Fibroblast of gingiva (primary cell): ENCODE data around the gene GSE1.

Experiments
- DNase-seq: peaks from one replicate; pipeline ENCODE4 v3.0.0-alpha.2; 2011; ENCODE audit warnings: low read depth

GSE1 gene

GRCh38 chr16:85619101-85619891 lies 6.2 kb downstream of the GSE1 start:
- no peak for DNase-seq

- no peak for DNase-seq
These were observed 7.3 kb downstream of the GSE1 start for GRCh38 chr16:85620374-85620773.

DNA sequence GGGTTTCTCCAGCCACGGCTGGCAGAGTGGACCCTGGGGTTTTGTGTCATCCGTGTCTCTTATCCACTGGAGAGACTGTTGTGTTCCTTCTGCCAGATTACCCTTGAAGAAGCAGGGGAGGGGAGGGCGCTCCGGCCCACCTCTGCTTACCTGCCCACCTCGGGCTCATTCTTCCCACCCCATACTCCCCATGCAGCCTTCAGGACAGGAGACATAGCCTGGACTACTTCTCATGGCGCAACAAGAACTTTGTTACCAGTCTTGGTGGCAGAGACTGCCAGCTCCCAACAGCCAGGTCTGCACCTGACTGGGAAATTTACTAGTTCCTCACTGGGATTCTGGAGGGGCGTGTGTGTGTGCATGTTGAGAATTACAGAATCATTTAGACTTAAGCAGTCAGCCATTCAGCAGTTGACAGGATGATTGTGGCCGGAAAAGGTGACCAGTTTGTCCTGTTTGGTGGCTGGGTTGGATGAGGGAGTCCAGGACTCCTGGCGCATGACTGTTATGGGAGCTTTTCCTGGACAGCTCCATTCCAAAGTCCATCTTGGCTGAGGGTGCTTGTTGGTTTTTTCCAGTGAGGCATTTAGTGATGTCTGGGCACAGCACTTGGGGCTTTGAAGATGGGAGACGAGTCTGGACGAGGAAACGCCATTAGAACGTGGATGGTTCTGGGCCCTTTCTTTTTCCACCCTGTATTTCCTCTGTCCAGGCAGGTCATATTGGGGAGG lies 8.7 kb downstream of the GSE1 start:
- no peak for DNase-seq

DNA sequence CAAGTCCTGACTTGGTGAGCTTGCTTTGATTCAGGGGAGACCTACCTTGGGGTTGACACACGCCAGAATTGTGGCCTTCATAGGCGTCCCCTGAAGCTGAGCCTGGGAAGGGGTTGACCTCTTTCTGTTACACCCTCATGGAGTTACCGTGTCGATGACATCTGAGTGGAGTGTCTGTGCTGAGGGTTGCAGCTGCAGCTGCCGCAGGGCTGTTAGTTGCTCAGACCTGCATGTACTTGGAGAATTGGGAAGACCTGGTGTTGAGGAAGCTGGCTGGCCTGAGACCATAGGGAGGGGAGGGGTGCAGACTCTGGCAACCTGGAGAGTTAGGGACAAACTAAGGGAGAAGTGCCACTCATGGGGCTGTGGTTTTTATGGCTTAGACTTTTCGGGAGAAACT lies 9.6 kb downstream of the GSE1 start:
- DNase-seq: no peak

- DNase-seq: no peak
These were observed 10.1 kb downstream of the GSE1 start for GRCh38 chr16:85623250-85623649.

DNA sequence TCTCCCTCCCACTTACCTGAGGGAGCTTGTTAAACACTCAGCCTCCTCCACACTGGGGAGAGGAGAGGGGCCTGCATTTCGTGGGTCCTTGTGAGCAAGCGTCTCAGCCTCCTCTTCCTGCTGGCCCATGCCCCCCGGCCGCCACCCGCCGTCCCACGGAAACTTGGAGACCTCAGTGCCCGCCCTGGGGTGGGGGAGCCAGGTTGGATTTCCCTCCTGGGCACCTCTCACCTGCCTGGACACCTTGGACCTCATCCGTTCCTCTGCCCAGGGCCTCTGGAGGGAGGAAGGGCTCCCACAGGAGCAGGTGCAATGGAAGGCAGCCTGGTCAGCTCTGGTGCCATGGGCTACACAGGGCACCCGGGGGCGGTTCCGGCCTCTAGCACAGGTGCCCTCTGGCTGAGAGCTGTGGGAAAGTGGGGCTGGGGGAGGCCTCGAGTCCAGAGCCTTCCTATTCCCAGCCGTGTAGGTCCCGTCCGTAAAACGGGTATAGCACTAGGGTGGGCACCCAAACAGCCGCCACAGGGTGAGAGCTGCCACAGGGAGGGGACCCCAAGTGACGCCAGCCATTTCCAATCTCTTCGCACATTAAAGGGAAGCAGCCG lies 11.0 kb downstream of the GSE1 start:
- no peak for DNase-seq

GRCh38 chr16:85624646-85625045 lies 11.5 kb downstream of the GSE1 start:
- no peak for DNase-seq

DNA sequence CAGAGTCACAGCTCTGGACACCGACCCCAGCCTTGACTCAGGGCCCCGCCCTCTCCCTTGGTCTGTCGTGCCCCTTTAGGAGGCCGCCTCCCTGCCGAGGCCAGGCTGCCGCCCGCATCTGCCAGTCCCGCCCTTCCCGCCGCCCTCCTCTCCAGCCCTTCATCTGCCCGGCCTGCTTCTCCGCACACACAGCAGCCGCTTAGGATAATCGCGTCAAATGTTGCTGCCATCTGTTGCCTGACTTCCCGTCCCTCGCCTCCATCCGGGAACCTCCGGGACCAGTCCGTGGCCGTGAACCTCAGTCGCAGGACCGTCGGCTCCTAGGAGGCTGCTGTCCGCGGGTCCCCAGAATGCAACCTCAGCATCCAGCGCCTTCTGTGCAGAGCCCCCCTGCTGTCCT lies 11.9 kb downstream of the GSE1 start:
- no peak for DNase-seq

- DNase-seq: no peak
These were observed 12.5 kb downstream of the GSE1 start for GRCh38 chr16:85625485-85626117.

GRCh38 chr16:85626191-85626981 lies 13.3 kb downstream of the GSE1 start:
- no peak for DNase-seq

DNA sequence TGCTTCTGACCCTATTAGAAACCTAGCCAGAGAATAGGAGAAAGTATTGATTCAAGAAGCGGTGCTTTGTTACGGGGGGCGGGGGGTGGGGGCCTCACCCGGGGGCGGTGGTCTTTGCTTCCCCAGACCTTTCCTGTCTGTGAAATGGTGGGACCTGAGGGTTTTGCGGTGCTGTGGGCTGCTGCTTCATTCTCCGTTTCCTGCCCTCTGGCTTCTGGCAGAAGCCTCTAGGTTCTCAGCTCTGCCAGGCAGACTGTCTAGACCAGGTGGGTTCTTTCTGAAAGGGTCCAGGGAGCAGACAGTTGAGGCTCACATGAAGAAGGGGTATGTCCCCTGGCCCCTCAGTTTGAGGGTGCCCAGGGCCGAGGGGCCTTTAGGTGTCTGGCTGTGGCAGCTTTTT lies 14.0 kb downstream of the GSE1 start:
- DNase-seq: no peak

- DNase-seq: no peak
These were observed 14.6 kb downstream of the GSE1 start for GRCh38 chr16:85627526-85628264.

GRCh38 chr16:85628265-85628556 lies 15.1 kb downstream of the GSE1 start:
- DNase-seq: no peak

DNA sequence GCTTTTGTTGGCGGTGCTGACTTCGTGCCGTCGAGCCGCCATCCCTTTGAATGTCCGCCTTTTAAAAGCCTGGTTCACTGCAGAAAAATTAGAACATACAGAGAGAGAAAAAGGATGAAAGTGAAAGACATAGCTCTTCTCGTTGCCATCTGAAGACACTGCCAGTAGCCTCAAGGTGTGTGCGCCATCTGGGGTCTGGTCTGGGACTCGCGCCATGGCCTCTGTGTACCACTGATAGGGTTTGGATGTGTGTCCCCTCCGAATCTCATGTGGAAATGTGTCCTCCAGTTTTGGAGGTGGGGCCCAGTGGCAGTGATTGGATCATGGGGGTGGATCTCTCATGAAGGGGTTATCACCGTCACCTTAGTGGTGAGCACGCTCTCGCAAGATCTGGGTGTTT lies 15.5 kb downstream of the GSE1 start:
- DNase-seq: no peak

GRCh38 chr16:85629326-85629725 lies 16.2 kb downstream of the GSE1 start:
- no peak for DNase-seq

DNA sequence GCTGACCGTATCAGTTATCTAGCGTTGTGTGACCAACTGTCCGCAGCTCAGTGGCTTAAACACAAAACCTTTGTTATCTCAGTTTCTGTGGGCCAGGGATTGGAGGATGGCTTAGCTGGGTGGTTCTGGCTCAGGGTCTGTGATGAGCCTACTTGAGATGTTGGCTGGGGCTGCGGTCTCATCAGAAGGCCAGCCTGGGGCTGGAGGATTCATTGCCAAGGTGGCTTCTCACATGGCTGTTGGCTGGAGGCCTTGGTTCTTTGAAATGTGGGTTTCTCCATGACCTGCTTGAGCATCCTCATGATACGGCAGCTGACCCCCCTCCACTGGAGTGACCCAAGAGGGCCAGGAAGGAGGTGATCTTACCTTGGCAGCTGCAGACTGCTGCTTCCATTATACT lies 16.7 kb downstream of the GSE1 start:
- no peak for DNase-seq

DNA sequence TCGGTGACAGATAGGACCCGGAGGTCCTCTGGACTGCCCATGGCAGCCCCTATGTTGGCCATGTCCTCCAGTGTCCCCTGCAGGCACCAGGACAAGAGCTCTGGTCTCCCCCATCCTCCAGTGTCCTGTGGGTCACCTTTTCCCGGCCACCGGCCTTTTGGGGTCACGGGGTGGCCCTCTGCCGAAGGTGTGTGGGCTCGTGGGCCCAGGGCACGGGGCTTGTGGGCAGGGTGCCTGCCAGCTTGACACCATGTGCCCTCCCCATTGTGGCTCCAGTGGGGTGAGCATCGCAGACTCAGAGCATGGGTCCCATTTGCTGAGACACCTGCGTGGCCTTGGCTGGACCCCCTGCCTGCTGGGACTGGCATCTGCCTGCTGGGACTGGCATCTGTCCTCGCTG lies 18.1 kb downstream of the GSE1 start:
- DNase-seq: no peak

- DNase-seq: no peak
These were observed 18.8 kb downstream of the GSE1 start for GRCh38 chr16:85631802-85632393.

DNA sequence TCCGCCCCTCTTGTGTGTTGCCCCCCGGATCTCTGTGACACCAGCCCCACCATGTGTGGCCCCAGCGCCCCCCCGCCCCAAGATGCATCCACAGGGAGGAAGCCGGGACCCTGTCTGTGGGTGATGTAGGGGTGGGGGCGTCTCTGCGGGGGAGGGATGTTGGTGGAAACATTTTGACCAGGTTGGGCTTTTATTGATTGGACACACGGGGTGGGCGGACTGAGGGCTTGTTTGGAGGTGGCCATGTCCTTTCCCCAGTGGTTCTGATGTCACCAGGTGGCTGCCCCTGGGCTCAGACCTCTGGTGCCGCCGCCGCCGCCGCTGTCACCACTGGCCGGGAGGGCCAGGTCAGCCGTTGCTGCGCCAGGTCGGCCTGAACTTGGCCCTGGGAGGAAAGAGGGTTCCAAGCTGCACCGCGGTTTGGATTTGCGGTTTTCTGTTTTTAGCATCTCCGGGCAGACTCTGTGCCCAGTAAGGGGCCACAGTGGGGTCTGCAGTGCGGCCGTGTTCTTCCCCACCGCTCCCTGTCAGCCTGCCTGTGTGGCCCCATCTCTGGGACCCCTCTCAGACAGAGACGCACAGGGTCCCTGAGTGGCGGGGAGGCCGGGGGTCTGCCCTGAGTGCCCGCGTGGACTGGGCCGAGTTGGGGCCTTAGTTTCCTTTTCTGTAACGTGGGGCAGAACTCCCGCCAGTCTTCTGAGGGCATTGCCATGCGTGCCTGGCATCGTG lies 19.8 kb downstream of the GSE1 start:
- no peak for DNase-seq

GRCh38 chr16:85633438-85633743 lies 20.3 kb downstream of the GSE1 start:
- no peak for DNase-seq

- DNase-seq: no peak
These were observed 20.8 kb downstream of the GSE1 start for GRCh38 chr16:85633888-85634287.
